IPS-18c (cell line): Measurements from ENCODE around the gene MEIKIN.
"Not testable (repeated sequence)": the region's sequence is repeated elsewhere in the genome, so short reads cannot be mapped to it uniquely, and the experiment has no call there.

Experiments
- H3K4me3 ChIP-seq: 2 replicates; pipeline ENCODE4 v1.7.0; 2013; ENCODE audit warnings: low read depth, mild to moderate bottlenecking, low read length, moderate library complexity; ENCODE audit not compliant: insufficient read depth
- H3K9me3 ChIP-seq: one replicate; pipeline ENCODE4 v1.6.1; 2013; ENCODE audit warnings: mild to moderate bottlenecking, low read length, moderate library complexity; ENCODE audit not compliant: control insufficient read depth, insufficient read depth

Gene MEIKIN

GRCh38 chr5:131855452-131855851, 90.0 kb downstream of the MEIKIN start:
- H3K4me3 ChIP-seq = no peak overlapping the region
- H3K9me3 ChIP-seq = no peaks in the 10 kb centered on the region

GRCh38 chr5:131854134-131854533, 91.3 kb downstream of the MEIKIN start:
- Histone ChIP-seq H3K4me3 (no peak overlapping the region), H3K9me3 (no peaks in the 10 kb centered on the region)

GRCh38 chr5:131848662-131849061, 96.8 kb downstream of the MEIKIN start:
- Histone ChIP-seq H3K4me3 (no peak overlapping the region), H3K9me3 (no peaks in the 10 kb centered on the region)

- Histone ChIP-seq H3K4me3 (no peak overlapping the region), H3K9me3 (peaks cover 2% of the 10 kb centered on the region)
Measured at GRCh38 chr5:131846536-131846935, 98.9 kb downstream of the MEIKIN start.

GRCh38 chr5:131845828-131846227, 99.6 kb downstream of the MEIKIN start:
- H3K4me3 ChIP-seq = no peak overlapping the region
- peaks cover 2% of the 10 kb centered on the region for H3K9me3 ChIP-seq

- not testable (repeated sequence) for H3K4me3 ChIP-seq, H3K9me3 ChIP-seq
Measured at GRCh38 chr5:131842971-131843370, 102.5 kb downstream of the MEIKIN start.

- H3K4me3 ChIP-seq, H3K9me3 ChIP-seq: not testable (repeated sequence)
Measured at GRCh38 chr5:131832702-131833101, 112.8 kb downstream of the MEIKIN start.

- no peak overlapping the region for H3K4me3 ChIP-seq
- no peaks in the 10 kb centered on the region for H3K9me3 ChIP-seq
Measured at GRCh38 chr5:131825404-131826013, 120.0 kb downstream of the MEIKIN start.

- Histone ChIP-seq H3K9me3 (no peaks in the 10 kb centered on the region), H3K4me3 (no peak overlapping the region)
Measured at GRCh38 chr5:131824631-131825030, 120.8 kb downstream of the MEIKIN start.

GRCh38 chr5:131821221-131821620, 124.2 kb downstream of the MEIKIN start:
- Histone ChIP-seq H3K9me3 (no peaks in the 10 kb centered on the region), H3K4me3 (no peak overlapping the region)

GRCh38 chr5:131818001-131818724, 127.3 kb downstream of the MEIKIN start:
- Histone ChIP-seq H3K4me3 (no peak overlapping the region), H3K9me3 (no peaks in the 10 kb centered on the region)

GRCh38 chr5:131814990-131815389, 130.5 kb downstream of the MEIKIN start:
- no peak overlapping the region for H3K4me3 ChIP-seq
- no peaks in the 10 kb centered on the region for H3K9me3 ChIP-seq

GRCh38 chr5:131812371-131813160, 132.9 kb downstream of the MEIKIN start:
- Histone ChIP-seq H3K4me3 (no peak overlapping the region), H3K9me3 (no peaks in the 10 kb centered on the region)

GRCh38 chr5:131810510-131811249, 134.8 kb downstream of the MEIKIN start:
- H3K9me3 ChIP-seq = no peaks in the 10 kb centered on the region
- no peak overlapping the region for H3K4me3 ChIP-seq

- H3K4me3 ChIP-seq = peak within 1 kb of the TSS; percentile 94
- no peaks in the 10 kb centered on the region for H3K9me3 ChIP-seq
Measured at GRCh38 chr5:131796793-131797693, 148.4 kb downstream of the MEIKIN start, which contains the start of gene FNIP1. Gene FNIP1 (minus strand): TSS chr5:131797017. CDS start chr5:131796921, 96 bp downstream.
